GM19099 (cell line): Measurements from ENCODE around the gene MARCKSL1.
A peak's percentile ranks its signal among the peaks of the same experiment; 100 is the strongest.

Source experiments
- POLR2A ChIP-seq: IDR thresholded peaks from 3 replicates; pipeline ENCODE4 v1.6.1; 2011; ENCODE audit warnings: low read depth; ENCODE audit not compliant: insufficient read length; ENCODE audit errors: extremely low read depth

MARCKSL1 gene

GRCh38 chr1:32341186-32341757 lies 5.2 kb upstream of the MARCKSL1 start:
- TF ChIP-seq POLR2A = no peak

DNA sequence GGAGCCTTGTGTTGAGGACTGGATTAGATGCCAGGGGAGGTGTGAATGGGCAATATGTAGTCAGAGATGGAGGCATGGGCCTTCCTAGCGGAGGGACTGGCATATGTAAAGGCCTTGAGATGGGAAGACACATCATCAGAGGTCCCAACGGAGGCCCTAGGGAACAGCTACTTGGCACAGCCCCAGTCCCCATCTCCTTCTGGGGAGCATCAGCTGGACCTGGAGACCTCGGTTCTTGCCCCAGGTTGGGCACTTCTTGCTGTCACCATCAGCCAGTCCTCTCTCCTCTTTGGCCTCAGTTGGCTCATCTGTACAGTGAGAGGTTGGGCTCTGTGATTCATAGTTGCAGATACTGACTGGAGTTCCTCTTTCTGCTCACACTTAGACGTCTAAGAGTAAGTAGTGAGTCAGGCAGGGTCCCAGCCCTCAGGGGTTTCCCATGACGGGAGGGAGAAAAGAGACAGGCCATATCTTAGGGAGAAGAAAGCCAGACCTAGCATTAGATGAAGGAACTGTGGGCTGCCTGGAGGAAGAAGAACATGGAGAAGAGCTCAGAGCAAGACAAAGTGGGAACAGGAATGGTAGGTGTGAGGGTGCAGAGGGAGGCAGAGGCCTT lies 3.4 kb upstream of the MARCKSL1 start:
- TF ChIP-seq POLR2A = no peak

- no peak for TF ChIP-seq POLR2A
Measured at GRCh38 chr1:32338637-32339145, 2.7 kb upstream of the MARCKSL1 start.

DNA sequence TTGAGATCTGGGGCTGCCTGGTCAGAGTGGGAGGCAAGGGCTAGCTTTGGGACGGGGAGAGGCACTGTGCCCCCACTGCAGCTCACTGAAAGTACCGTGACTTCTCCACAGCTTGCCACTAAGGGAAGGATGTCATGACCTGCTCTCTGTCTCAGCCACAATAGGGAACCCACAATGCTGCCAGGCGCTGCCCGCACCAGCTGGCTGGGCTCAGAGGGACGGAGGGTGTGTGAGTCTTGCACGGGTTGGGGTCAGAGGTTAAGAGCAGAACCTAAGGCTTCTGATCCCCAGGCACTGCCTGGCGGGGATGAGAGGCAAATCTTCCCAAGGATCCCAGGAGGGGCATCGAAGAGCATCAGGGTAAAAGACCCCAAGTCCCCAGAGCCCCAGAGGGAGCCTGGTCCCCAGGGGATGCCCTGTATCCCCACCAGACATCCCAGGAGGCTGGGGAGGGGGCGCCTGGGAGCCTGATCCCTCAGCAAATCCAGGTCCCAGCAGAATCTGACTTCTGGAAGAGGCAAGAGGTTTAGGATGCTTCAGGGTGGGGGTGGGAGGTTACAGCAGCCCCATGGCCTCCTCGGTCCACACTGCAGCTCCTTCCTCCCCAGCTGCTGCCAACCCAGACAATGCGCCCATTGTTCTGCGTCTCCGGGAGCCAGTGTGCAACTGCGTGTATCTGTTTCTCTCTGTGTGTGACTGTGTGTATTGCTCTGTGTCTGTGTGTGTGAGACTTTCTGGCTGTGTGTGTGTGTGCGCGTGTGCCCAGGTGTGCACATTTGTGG lies 2.0 kb upstream of the MARCKSL1 start:
- no peak for TF ChIP-seq POLR2A

DNA sequence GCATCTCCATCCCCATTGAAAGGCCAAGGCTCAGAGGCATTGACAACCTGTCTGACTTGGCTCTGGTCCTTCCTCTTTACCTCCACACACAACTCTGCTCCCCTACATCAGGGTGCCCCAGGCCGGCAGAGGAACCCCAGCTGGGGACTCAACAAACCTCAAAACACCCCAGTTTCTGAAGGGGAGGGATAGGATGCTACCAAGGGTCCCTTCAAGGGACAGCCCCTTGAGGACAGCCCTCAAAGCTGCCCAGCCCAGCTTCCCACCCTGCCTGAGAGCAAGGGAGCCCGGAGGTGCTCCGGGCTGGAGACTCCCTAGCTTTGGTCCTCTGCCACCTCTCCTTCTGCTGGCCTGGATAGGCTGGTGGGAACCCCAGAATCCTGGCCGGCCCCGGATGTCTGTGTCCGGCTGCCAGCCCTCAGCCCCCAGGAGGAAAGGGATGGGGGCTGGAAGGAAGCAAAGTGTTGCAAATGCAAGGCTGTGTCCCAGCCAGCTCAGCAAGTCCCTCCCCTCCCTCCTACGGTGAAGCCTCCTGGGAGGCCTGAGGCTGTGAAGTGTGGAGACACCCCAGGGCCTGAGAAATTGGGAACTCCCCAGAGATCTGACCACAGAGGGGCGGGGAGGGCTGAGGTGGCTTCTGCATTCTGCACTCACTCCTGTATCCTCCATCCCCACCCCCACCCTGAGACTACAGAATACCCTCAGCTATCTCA lies 1.1 kb upstream of the MARCKSL1 start:
- TF ChIP-seq POLR2A = peak; percentile 34

DNA sequence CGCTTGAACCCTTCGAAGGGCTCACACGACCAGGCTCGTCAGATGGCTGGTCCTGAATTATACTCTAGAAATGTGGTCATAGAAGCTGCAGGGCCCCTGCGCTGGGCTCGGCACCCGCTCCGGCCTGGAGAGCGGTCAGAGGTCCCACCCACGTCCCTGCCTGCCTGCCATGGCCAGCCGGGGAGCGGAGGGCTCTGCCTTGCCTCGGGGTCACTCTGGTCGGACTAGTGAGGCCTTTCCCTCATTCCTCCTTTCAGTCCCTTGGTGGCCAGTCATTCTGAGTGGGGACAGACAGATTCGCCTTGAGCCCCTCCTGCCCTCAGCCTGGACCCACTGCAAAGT lies 529 bp upstream of the MARCKSL1 start:
- TF ChIP-seq POLR2A = no peak

GRCh38 chr1:32335535-32335789 lies 571 bp downstream of the MARCKSL1 start:
- no peak for TF ChIP-seq POLR2A

DNA sequence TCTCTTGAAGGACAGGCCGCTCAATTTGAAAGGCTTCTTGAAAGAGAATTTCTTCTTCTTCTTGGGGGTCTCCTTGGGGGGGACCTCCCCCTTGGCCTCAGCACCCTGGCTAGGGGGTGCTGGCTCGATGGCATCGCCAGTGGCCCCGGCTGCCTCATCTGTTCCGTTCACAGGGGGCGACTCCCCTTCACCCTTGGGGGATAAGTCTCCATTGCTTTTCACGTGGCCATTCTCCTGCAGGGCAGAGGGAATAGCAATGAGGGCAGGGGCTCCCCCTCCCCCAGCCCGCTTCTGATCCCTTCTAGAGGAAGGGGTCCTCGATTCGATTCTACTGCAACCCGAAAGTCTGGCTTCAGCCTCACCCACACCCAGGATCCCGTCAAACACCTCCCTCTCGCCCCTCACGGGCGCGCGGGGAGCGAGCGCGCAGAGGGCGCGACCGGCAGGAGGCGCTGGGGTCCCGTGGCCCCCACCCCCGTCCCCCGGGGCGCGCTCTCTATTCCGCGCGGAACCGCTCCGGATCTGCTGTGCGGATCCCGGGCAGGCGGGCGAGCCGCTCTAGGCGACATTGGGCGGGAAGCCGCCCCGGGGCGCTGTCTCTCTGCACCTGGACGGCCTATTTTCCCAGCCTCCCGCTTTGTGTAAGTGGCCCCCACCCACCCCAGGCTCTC lies 1.0 kb downstream of the MARCKSL1 start:
- no peak for TF ChIP-seq POLR2A

- peak; percentile 9 for TF ChIP-seq POLR2A
Measured at GRCh38 chr1:32334274-32334861, 1.7 kb downstream of the MARCKSL1 start.

- no peak for TF ChIP-seq POLR2A
Measured at GRCh38 chr1:32333251-32333963, 2.6 kb downstream of the MARCKSL1 start.

- TF ChIP-seq POLR2A = peak; percentile 25
Measured at GRCh38 chr1:32332290-32333079, 3.5 kb downstream of the MARCKSL1 start.

DNA sequence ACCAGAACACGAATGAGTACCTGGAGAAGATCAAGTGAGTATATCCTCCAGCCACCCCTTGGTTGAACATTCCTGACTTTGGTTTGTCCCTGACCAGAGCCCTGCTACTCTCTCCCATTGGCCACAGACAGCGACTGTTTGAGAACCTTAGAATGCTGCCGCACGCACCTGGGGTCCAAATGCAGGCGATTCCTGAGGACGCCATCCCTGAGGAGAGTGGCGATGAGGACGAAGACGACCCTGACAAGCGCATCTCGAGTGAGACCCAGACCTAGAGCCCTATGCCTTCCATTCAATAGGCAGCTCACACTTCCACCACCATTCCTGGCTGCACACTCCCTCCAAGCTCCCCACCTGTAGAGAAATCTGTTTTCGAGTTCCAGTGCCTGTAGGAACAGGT lies 4.5 kb downstream of the MARCKSL1 start:
- peak; percentile 40 for TF ChIP-seq POLR2A

DNA sequence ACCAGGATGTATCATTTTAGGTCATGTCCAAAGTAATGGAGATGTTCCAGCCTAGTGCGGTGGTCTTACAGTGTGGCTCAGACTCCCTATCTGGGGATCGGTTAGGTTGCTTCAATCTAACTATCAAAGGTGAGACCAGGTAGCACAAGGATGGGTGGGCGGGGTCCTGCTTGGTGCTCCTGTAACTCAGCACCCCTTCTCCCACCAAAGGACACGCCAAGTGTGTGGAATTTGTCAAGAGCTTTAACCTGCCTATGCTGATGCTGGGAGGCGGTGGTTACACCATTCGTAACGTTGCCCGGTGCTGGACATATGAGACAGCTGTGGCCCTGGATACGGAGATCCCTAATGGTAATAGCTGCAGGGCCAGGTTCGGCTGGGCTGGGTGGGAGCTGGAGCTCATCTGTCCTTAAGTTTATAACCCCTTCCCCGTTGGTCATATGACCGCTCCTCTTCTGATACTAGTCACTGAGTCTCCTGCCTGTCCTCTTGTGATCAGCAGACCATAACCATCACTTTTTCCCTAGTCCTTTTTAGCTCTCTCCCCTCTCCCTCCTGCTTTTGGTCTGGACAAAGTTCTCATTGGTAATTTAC lies 5.4 kb downstream of the MARCKSL1 start:
- peak; percentile 29 for TF ChIP-seq POLR2A
